Body of pancreas (tissue), 4 donors: ENCODE results near the gene LCN6.

ENCODE experiments used
- POLR2A ChIP-seq, 3 donors: fragments of 450-650 bp; IDR thresholded peaks; one replicate each; pipeline ENCODE4 v1.6.1; 2016; ENCODE audit warnings: antibody characterized with exemption in 3 of 3, mild to moderate bottlenecking in 2 of 3
- TF ChIP-seq, protein P1 (sequence below), 7 experiments: fragments of 450-650 bp in 4 of 7; fragments of 200-600 bp in 3 of 7; sonication (generic) in 3 of 7; IDR thresholded peaks; one replicate each; pipeline ENCODE4 v1.5.1; 2016 to 2019; ENCODE audit warnings: antibody characterized with exemption in 7 of 7

DNA sequence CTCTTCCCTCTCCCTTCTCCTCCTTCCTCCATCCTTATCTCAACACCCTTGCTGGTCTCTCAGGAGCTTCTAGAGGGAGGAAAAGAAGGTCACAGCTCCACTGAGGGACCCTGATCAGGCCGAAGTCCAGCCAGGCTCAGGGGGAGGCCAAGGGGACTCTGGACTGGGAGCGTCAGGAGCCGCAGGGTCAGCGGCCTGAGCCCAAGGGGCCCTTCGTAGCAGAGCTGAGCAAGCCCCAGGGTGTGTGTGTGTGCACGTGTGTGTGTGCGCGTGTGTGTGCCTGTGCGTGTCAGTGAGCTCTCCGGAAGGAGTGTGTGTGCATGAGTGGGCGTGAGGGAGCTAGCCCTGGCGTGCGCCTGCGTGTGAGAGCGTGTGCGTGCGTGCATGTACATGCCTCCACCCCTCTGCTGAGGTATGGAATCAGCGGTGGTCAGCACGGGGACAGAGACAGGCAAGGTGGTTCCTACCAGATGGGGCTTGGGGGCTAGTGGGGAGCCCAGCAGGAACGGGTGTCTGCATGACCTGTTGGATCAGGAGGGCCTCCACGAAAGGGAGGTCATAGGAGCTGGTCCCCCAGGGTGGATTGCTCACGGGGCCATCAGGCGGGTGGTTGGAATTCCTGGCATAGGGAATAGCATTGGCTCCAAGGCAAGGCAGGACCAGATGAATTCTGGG, 51.0 kb downstream of the LCN6 start:
- TF ChIP-seq, protein P1, sequence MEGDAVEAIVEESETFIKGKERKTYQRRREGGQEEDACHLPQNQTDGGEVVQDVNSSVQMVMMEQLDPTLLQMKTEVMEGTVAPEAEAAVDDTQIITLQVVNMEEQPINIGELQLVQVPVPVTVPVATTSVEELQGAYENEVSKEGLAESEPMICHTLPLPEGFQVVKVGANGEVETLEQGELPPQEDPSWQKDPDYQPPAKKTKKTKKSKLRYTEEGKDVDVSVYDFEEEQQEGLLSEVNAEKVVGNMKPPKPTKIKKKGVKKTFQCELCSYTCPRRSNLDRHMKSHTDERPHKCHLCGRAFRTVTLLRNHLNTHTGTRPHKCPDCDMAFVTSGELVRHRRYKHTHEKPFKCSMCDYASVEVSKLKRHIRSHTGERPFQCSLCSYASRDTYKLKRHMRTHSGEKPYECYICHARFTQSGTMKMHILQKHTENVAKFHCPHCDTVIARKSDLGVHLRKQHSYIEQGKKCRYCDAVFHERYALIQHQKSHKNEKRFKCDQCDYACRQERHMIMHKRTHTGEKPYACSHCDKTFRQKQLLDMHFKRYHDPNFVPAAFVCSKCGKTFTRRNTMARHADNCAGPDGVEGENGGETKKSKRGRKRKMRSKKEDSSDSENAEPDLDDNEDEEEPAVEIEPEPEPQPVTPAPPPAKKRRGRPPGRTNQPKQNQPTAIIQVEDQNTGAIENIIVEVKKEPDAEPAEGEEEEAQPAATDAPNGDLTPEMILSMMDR (IDR thresholded peaks at IDR 0.05) = no peak
- no peak for TF ChIP-seq POLR2A (IDR thresholded peaks at IDR 0.05)
